ENCODE results near the gene EFEMP2. TPM values are rescaled to one million over a fixed set of nuclear protein-coding genes. Genes with fewer than 3 reads are reported as not detected.

The EFEMP2 gene
- total and polyA plus RNA-seq, 10 of the 15 experiments (the other 5 are each of a cell fraction or from before 2014, with no cell fraction given) = 0.24 to 13.2 (median 1.3) TPM; not detected in 1

DNA sequence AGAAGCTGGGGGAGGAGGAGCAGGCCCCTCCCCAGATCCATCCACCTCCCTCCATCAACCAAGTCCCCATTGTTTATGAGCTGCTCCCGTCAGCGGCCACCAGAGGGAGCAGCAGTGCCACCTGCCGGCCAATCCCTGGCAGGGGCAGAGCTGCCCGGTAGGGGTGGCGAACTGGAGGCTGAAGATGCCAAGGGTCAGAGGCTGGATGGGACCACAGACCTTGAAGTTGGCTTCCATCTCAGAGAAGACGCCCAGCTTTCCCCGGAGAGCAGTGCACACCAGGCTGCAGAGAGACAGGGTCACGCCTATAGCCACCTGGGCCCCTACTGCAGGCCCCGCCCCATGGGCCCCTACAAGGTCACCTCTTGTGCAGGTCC is 12.1 kb upstream of the EFEMP2 start (continued):
- TF ChIP-seq, protein P1, sequence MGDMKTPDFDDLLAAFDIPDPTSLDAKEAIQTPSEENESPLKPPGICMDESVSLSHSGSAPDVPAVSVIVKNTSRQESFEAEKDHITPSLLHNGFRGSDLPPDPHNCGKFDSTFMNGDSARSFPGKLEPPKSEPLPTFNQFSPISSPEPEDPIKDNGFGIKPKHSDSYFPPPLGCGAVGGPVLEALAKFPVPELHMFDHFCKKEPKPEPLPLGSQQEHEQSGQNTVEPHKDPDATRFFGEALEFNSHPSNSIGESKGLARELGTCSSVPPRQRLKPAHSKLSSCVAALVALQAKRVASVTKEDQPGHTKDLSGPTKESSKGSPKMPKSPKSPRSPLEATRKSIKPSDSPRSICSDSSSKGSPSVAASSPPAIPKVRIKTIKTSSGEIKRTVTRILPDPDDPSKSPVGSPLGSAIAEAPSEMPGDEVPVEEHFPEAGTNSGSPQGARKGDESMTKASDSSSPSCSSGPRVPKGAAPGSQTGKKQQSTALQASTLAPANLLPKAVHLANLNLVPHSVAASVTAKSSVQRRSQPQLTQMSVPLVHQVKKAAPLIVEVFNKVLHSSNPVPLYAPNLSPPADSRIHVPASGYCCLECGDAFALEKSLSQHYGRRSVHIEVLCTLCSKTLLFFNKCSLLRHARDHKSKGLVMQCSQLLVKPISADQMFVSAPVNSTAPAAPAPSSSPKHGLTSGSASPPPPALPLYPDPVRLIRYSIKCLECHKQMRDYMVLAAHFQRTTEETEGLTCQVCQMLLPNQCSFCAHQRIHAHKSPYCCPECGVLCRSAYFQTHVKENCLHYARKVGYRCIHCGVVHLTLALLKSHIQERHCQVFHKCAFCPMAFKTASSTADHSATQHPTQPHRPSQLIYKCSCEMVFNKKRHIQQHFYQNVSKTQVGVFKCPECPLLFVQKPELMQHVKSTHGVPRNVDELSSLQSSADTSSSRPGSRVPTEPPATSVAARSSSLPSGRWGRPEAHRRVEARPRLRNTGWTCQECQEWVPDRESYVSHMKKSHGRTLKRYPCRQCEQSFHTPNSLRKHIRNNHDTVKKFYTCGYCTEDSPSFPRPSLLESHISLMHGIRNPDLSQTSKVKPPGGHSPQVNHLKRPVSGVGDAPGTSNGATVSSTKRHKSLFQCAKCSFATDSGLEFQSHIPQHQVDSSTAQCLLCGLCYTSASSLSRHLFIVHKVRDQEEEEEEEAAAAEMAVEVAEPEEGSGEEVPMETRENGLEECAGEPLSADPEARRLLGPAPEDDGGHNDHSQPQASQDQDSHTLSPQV (IDR thresholded peaks at IDR 0.05) = peak; percentile 82; the same call in 1 of the 2 replicates
- TF ChIP-seq SMC3 (IDR thresholded peaks at IDR 0.05; ENCODE audit: borderline replicate concordance, low read length) (peak; percentile 99), NFYB (IDR thresholded peaks at IDR 0.05; ENCODE audit: insufficient read depth, low read depth, low read length) (peak; percentile 61; the same call in 1 of the 2 replicates), CBFB (IDR thresholded peaks at IDR 0.05; ENCODE audit: low read depth) (no peak), ZNF207 (IDR thresholded peaks at IDR 0.05; ENCODE audit: borderline replicate concordance) (no peak), TCF12 (IDR thresholded peaks at IDR 0.05; ENCODE audit: low read depth, low read length) (0 out of 2 replicates have a peak, but pooled peaks have one; percentile 68), IRF4 (IDR thresholded peaks at IDR 0.05; ENCODE audit: low read depth, low read length) (0 out of 2 replicates have a peak, but pooled peaks have one; percentile 34), RFX5 (IDR thresholded peaks at IDR 0.05; ENCODE audit: low read depth, low read length) (0 out of 2 replicates have a peak, but pooled peaks have one; percentile 36), BHLHE40 (IDR thresholded peaks at IDR 0.05; ENCODE audit: borderline replicate concordance in 1 of 2, low read depth in 2 of 2, low read length in 1 of 2) (peak in 1 of 2 experiments; percentile 36; a peak in 1 of 4 replicates), IKZF1 (conservative IDR thresholded peaks at IDR 0.05) (0 out of 2 replicates have a peak, but pooled peaks have one; percentile 42), NBN (IDR thresholded peaks at IDR 0.05) (0 out of 2 replicates have a peak, but pooled peaks have one; percentile 35), DPF2 (IDR thresholded peaks at IDR 0.05) (0 out of 2 replicates have a peak, but pooled peaks have one; percentile 3), LARP7 (IDR thresholded peaks at IDR 0.05) (peak; percentile 19; the same call in 1 of the 2 replicates), PAX5 (IDR thresholded peaks at IDR 0.05; ENCODE audit: borderline replicate concordance, low read depth, low read length) (0 out of 2 replicates have a peak, but pooled peaks have one; percentile 6), CHD2 (IDR thresholded peaks at IDR 0.05; ENCODE audit: borderline replicate concordance, low read depth, low read length) (peak; percentile 60; the same call in 1 of the 2 replicates), POU2F2 (IDR thresholded peaks at IDR 0.05; ENCODE audit: borderline replicate concordance, low read depth, low read length) (peak; percentile 48; the same call in 1 of the 3 replicates), ZNF274 (IDR thresholded peaks at IDR 0.05; ENCODE audit: insufficient read depth, insufficient read length) (no peak), RB1 (IDR thresholded peaks at IDR 0.05; ENCODE audit: borderline replicate concordance) (peak; percentile 84; the same call in 1 of the 2 replicates), ZNF622 (IDR thresholded peaks at IDR 0.05) (no peak), ESRRA (IDR thresholded peaks at IDR 0.05; ENCODE audit: low read length) (no peak), CEBPB (IDR thresholded peaks at IDR 0.05; ENCODE audit: borderline replicate concordance in 1 of 2, low read depth in 2 of 2, low read length in 2 of 2) (no peak)
- TF ChIP-seq, protein P2, sequence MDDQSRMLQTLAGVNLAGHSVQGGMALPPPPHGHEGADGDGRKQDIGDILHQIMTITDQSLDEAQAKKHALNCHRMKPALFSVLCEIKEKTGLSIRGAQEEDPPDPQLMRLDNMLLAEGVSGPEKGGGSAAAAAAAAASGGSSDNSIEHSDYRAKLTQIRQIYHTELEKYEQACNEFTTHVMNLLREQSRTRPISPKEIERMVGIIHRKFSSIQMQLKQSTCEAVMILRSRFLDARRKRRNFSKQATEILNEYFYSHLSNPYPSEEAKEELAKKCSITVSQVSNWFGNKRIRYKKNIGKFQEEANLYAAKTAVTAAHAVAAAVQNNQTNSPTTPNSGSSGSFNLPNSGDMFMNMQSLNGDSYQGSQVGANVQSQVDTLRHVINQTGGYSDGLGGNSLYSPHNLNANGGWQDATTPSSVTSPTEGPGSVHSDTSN (IDR thresholded peaks at IDR 0.05; ENCODE audit: insufficient replicate concordance, low read depth, low read length) = no peak
- TF ChIP-seq, protein P3, sequence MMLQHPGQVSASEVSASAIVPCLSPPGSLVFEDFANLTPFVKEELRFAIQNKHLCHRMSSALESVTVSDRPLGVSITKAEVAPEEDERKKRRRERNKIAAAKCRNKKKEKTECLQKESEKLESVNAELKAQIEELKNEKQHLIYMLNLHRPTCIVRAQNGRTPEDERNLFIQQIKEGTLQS (IDR thresholded peaks at IDR 0.05; ENCODE audit: borderline replicate concordance, extremely low read depth, low read depth, low read length) = peak; percentile 27; the same call in 1 of the 2 replicates
- TF ChIP-seq, protein P4, sequence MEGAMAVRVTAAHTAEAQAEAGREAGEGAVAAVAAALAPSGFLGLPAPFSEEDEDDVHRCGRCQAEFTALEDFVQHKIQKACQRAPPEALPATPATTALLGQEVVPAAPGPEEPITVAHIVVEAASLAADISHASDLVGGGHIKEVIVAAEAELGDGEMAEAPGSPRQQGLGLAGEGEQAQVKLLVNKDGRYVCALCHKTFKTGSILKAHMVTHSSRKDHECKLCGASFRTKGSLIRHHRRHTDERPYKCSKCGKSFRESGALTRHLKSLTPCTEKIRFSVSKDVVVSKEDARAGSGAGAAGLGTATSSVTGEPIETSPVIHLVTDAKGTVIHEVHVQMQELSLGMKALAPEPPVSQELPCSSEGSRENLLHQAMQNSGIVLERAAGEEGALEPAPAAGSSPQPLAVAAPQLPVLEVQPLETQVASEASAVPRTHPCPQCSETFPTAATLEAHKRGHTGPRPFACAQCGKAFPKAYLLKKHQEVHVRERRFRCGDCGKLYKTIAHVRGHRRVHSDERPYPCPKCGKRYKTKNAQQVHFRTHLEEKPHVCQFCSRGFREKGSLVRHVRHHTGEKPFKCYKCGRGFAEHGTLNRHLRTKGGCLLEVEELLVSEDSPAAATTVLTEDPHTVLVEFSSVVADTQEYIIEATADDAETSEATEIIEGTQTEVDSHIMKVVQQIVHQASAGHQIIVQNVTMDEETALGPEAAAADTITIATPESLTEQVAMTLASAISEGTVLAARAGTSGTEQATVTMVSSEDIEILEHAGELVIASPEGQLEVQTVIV (IDR thresholded peaks at IDR 0.05; ENCODE audit: borderline replicate concordance, partially characterized antibody) = no peak

Data from GM12878 (cell line).